ENCODE data around the gene DOHH.

The DOHH gene

DNA sequence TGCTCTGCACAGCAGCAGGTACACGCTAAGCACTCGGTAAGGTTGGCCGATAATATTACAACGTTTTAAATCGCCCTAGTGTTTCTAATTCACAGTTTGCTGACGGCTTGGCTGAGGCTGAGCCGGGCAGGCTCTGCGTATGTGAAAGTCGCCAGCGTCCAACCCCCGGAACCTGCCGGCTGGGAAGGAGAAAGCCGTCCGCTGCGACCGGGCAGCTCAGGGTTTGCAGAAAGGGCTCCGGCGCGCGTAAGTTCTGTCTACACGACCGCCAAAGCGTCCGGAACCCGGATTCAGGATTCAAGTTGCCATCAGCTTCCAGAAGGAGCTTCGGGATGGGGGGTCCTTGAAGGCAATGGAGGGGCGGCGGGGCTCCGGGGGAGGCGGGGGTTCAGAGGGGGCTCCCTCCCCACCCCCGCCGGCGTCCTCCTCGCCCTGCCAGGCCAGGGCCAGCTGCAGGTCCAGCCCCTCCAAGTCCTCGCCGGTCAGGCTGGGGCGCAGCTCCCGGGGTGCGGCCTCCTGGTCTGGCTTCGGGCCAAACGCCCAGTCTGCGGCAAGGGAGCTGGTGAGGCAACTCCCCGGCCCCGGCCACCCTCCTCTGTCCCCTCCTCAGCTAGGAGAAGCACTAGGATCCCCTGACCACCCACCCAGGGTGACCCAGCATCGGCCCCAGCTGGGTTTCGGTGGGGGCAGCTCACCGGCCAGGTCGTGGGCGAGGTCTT, 17.8 kb downstream of the DOHH start (continued):
- TF ChIP-seq, protein P1, sequence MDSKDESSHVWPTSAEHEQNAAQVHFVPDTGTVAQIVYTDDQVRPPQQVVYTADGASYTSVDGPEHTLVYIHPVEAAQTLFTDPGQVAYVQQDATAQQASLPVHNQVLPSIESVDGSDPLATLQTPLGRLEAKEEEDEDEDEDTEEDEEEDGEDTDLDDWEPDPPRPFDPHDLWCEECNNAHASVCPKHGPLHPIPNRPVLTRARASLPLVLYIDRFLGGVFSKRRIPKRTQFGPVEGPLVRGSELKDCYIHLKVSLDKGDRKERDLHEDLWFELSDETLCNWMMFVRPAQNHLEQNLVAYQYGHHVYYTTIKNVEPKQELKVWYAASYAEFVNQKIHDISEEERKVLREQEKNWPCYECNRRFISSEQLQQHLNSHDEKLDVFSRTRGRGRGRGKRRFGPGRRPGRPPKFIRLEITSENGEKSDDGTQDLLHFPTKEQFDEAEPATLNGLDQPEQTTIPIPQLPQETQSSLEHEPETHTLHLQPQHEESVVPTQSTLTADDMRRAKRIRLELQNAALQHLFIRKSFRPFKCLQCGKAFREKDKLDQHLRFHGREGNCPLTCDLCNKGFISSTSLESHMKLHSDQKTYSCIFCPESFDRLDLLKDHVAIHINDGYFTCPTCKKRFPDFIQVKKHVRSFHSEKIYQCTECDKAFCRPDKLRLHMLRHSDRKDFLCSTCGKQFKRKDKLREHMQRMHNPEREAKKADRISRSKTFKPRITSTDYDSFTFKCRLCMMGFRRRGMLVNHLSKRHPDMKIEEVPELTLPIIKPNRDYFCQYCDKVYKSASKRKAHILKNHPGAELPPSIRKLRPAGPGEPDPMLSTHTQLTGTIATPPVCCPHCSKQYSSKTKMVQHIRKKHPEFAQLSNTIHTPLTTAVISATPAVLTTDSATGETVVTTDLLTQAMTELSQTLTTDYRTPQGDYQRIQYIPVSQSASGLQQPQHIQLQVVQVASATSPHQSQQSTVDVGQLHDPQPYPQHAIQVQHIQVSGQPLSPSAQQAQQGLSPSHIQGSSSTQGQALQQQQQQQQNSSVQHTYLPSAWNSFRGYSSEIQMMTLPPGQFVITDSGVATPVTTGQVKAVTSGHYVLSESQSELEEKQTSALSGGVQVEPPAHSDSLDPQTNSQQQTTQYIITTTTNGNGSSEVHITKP (tag by site-specific recombination; IDR thresholded peaks at IDR 0.05), result no peak
- no peak for TF ChIP-seq GLIS1 (tag by site-specific recombination; IDR thresholded peaks at IDR 0.05)
- TF ChIP-seq GFI1B (tag by site-specific recombination; IDR thresholded peaks at IDR 0.05), result no peak
- TF ChIP-seq OVOL3 (tag by site-specific recombination; IDR thresholded peaks at IDR 0.05), result no peak
- TF ChIP-seq GLI2 (tag by site-specific recombination; IDR thresholded peaks at IDR 0.05; ENCODE audit: borderline replicate concordance, low read depth), result no peak
- TF ChIP-seq ZNF354C (tag by site-specific recombination; IDR thresholded peaks at IDR 0.05; ENCODE audit: borderline replicate concordance, low read depth), result no peak
- no peak for TF ChIP-seq ZNF202 (tag by site-specific recombination; IDR thresholded peaks at IDR 0.05; ENCODE audit: borderline replicate concordance)

DNA sequence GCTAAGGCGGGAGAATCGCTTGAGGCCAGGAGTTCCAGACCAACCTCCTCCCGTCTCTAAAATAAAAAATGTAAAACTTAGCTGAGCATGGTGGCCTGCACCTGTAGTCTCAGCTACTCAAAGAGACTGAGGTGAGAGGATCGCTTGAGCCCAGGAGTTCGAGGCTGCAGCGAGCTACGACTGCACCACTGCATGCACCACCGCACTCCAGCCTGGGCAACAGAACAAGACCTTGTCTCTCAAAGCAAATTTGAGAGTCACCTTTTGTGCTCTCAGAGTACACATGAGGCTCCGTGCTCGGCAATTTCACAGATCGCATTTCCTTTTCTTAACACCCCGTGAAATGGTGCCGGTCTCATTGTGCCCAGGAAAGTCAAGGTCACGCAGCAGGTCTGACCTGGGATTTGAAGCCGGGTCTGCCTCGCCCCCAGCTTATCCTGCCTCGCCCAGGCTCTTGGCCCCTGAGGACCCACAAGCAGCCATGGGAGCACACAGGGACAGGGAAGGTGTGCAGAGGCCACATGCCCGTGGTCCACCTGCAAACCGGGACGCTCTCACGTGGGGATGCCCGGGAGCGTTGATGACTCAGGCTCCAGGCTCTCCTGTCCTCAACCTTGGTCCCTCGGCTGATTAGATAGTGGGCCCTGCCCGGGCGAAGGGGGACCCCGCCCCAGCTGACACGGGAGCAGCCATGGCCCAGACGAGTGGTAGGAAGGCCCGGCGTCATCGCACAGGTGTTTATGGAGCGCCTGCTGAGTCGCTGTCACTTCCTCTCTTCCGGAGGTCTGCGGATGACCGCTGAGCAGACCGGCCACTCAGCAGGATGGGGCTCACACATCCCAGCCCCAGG, 19.0 kb downstream of the DOHH start:
- CTCF ChIA-PET, result interaction anchor here (0.6 to 9.4 kb wide), 4 partner anchors 10 to 721 kb away, joined by 3 to 62 read pairs (median 6); no protein-coding TSS in a partner anchor
- H3K27ac ChIP-seq (ENCODE audit: extremely low read depth, low read depth, low read length), result no peak overlapping the region
- H3K9me3 ChIP-seq (ENCODE audit: control insufficient read depth, insufficient read depth, low read depth, low read length), result no peaks in the 10 kb centered on the region
- H3K4me3 ChIP-seq (ENCODE audit: low read depth, low read length), result no peak overlapping the region
- no peaks in the 10 kb centered on the region for H3K4me1 ChIP-seq (ENCODE audit: control insufficient read depth, insufficient read depth, low read length)
- TF ChIP-seq YY2 (tag by site-specific recombination; IDR thresholded peaks at IDR 0.05) (no peak), GFI1B (tag by site-specific recombination; IDR thresholded peaks at IDR 0.05) (no peak), ZNF600 (tag by site-specific recombination; IDR thresholded peaks at IDR 0.05) (no peak), ZNF324 (tag by site-specific recombination; IDR thresholded peaks at IDR 0.05) (no peak)
- TF ChIP-seq, protein P2, sequence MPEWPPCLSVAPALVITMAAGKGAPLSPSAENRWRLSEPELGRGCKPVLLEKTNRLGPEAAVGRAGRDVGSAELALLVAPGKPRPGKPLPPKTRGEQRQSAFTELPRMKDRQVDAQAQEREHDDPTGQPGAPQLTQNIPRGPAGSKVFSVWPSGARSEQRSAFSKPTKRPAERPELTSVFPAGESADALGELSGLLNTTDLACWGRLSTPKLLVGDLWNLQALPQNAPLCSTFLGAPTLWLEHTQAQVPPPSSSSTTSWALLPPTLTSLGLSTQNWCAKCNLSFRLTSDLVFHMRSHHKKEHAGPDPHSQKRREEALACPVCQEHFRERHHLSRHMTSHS (tag by site-specific recombination; IDR thresholded peaks at IDR 0.05), result no peak
- POLR2A ChIA-PET, result no interaction called here
- H3K36me3 ChIP-seq (ENCODE audit: control insufficient read depth in 2 of 2, insufficient read depth in 1 of 2, low read length in 2 of 2), result no peaks in the 10 kb centered on the region

DNA sequence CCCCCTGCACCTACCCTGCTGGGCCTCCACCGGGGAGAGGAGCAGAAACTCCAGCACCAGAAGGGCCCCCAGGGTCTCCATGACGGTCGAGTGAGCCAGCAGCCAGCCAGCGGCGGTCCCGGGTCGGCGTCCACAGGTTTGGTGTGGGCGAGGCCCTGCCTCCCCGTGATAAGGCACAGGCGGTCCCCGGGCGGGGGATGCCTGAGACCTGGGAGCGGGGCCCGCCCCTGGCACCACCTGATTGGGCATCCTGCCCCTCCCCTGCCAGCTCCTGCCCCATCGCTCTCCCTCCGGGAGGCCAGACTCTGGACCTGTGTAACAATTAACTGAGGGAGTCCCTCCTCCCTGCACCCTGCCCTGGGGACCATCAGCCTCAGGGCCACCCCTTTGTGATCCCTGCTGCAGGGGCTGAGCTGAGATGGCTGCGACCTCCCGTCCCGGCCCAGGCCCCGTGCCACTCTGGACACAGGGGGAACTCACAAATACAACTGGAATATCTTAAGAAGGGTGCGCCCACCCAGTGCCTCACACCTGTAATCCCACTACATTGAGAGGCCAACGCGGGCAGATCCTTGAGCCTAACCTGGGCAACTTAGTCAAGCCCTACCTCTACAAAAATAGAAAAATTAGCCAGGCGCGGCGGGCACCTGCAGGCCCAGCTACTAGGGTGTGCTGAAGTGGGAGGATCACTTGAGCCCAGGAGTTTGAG, 19.9 kb downstream of the DOHH start, which contains the start of gene SMIM24:
Gene SMIM24, minus strand, starts transcription at position 143 of the 709 bp plus-strand sequence. Its CDS starts 62 bp downstream, at position 81.
- POLR2A ChIA-PET, result interaction anchor here (0.6 kb wide), 1 partner anchor 159 kb away, joined by 6 read pairs; no protein-coding TSS in a partner anchor
- Histone ChIP-seq H3K36me3 (ENCODE audit: control insufficient read depth in 2 of 2, insufficient read depth in 1 of 2, low read length in 2 of 2) (no peaks in the 10 kb centered on the region), H3K4me3 (ENCODE audit: low read depth, low read length) (no peak within 1 kb of the TSS), H3K27ac (ENCODE audit: extremely low read depth, low read depth, low read length) (no peak within 1 kb of the TSS), H3K4me1 (ENCODE audit: control insufficient read depth, insufficient read depth, low read length) (no peaks in the 10 kb centered on the region), H3K9me3 (ENCODE audit: control insufficient read depth, insufficient read depth, low read depth, low read length) (no peaks in the 10 kb centered on the region)
- CTCF ChIA-PET, result interaction anchor here (9.4 kb wide), 1 partner anchor 10 kb away, joined by 62 read pairs; no protein-coding TSS in a partner anchor
- no peak for TF ChIP-seq ZNF155 (tag by site-specific recombination; IDR thresholded peaks at IDR 0.05)
- no peak for TF ChIP-seq ZNF626 (tag by site-specific recombination; IDR thresholded peaks at IDR 0.05)
- TF ChIP-seq ZNF747 (tag by site-specific recombination; IDR thresholded peaks at IDR 0.05), result no peak
- TF ChIP-seq, protein P3, sequence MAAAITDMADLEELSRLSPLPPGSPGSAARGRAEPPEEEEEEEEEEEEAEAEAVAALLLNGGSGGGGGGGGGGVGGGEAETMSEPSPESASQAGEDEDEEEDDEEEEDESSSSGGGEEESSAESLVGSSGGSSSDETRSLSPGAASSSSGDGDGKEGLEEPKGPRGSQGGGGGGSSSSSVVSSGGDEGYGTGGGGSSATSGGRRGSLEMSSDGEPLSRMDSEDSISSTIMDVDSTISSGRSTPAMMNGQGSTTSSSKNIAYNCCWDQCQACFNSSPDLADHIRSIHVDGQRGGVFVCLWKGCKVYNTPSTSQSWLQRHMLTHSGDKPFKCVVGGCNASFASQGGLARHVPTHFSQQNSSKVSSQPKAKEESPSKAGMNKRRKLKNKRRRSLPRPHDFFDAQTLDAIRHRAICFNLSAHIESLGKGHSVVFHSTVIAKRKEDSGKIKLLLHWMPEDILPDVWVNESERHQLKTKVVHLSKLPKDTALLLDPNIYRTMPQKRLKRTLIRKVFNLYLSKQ (tag by site-specific recombination; IDR thresholded peaks at IDR 0.05; ENCODE audit: borderline replicate concordance), result no peak
- no peak for TF ChIP-seq ZNF274 (IDR thresholded peaks at IDR 0.05; ENCODE audit: low read length)
- TF ChIP-seq ZNF274 (tag by site-specific recombination; IDR thresholded peaks at IDR 0.05; ENCODE audit: borderline replicate concordance), result no peak
- TF ChIP-seq, protein P4, sequence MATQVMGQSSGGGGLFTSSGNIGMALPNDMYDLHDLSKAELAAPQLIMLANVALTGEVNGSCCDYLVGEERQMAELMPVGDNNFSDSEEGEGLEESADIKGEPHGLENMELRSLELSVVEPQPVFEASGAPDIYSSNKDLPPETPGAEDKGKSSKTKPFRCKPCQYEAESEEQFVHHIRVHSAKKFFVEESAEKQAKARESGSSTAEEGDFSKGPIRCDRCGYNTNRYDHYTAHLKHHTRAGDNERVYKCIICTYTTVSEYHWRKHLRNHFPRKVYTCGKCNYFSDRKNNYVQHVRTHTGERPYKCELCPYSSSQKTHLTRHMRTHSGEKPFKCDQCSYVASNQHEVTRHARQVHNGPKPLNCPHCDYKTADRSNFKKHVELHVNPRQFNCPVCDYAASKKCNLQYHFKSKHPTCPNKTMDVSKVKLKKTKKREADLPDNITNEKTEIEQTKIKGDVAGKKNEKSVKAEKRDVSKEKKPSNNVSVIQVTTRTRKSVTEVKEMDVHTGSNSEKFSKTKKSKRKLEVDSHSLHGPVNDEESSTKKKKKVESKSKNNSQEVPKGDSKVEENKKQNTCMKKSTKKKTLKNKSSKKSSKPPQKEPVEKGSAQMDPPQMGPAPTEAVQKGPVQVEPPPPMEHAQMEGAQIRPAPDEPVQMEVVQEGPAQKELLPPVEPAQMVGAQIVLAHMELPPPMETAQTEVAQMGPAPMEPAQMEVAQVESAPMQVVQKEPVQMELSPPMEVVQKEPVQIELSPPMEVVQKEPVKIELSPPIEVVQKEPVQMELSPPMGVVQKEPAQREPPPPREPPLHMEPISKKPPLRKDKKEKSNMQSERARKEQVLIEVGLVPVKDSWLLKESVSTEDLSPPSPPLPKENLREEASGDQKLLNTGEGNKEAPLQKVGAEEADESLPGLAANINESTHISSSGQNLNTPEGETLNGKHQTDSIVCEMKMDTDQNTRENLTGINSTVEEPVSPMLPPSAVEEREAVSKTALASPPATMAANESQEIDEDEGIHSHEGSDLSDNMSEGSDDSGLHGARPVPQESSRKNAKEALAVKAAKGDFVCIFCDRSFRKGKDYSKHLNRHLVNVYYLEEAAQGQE (tag by site-specific recombination; IDR thresholded peaks at IDR 0.05), result no peak
- TF ChIP-seq ZNF629 (tag by site-specific recombination; IDR thresholded peaks at IDR 0.05), result no peak
- TF ChIP-seq ZNF2 (tag by site-specific recombination; IDR thresholded peaks at IDR 0.05), result no peak
- TF ChIP-seq TCF7L2 (IDR thresholded peaks at IDR 0.05; ENCODE audit: borderline replicate concordance, low read depth, low read length), result no peak

Measured in HEK293 (cell line).